Measurements from ENCODE around the gene GNG11. TPM values are rescaled to one million over a fixed set of nuclear protein-coding genes. Genes with fewer than 3 reads are reported as not detected.

The GNG11 gene
- total RNA-seq, 1 donor from 2014 or later, result 4.5 TPM

GRCh38 chr7:93948873-93949272 lies 27.3 kb downstream of the GNG11 start:
- DNase-seq, result no peak

GRCh38 chr7:93949423-93949822 lies 27.9 kb downstream of the GNG11 start:
- no peak for DNase-seq

GRCh38 chr7:93955304-93955703 lies 33.8 kb downstream of the GNG11 start:
- DNase-seq, result no peak

- no peak for DNase-seq
Measured at GRCh38 chr7:93957767-93958166, 36.2 kb downstream of the GNG11 start.

- no peak for DNase-seq
Measured at GRCh38 chr7:93958216-93958615, 36.7 kb downstream of the GNG11 start.

GRCh38 chr7:93958651-93959050 lies 37.1 kb downstream of the GNG11 start:
- no peak for DNase-seq

GRCh38 chr7:93960986-93961385 lies 39.5 kb downstream of the GNG11 start:
- no peak for DNase-seq

GRCh38 chr7:93964262-93964661 lies 42.7 kb downstream of the GNG11 start:
- no peak for DNase-seq

GRCh38 chr7:93964813-93965212 lies 43.3 kb downstream of the GNG11 start:
- no peak for DNase-seq

- DNase-seq, result no peak
Measured at GRCh38 chr7:93968911-93969620, 47.5 kb downstream of the GNG11 start.

- DNase-seq, result no peak
Measured at GRCh38 chr7:93972029-93972725, 50.6 kb downstream of the GNG11 start.

GRCh38 chr7:93973134-93973533 lies 51.6 kb downstream of the GNG11 start:
- no peak for DNase-seq

GRCh38 chr7:93977211-93977950 lies 55.8 kb downstream of the GNG11 start:
- DNase-seq, result no peak

Small RNA genes within 50 kb of the gene (small RNA-seq; reads per million reads assigned to genes)
- gene AC002076.2, result not detected

Other genes starting within 250 kb of the GNG11 start
- gene TFPI2, start 31.0 kb upstream of the GNG11 start, total RNA-seq, result 0.31 TPM
- gene GNGT1, start 15.2 kb upstream of the GNG11 start, total RNA-seq, result not detected
- gene BET1, start 82.6 kb downstream of the GNG11 start, total RNA-seq, result 30.1 TPM

Measured in occipital lobe (tissue), 3 donors.